IPS-11a (cell line): Measurements from ENCODE around the gene SST.

Experiments used
- H3K4me3 ChIP-seq: one replicate; pipeline ENCODE4 v1.5.1; 2013; ENCODE audit warnings: low read depth, low read length, control low read depth

The SST gene

DNA sequence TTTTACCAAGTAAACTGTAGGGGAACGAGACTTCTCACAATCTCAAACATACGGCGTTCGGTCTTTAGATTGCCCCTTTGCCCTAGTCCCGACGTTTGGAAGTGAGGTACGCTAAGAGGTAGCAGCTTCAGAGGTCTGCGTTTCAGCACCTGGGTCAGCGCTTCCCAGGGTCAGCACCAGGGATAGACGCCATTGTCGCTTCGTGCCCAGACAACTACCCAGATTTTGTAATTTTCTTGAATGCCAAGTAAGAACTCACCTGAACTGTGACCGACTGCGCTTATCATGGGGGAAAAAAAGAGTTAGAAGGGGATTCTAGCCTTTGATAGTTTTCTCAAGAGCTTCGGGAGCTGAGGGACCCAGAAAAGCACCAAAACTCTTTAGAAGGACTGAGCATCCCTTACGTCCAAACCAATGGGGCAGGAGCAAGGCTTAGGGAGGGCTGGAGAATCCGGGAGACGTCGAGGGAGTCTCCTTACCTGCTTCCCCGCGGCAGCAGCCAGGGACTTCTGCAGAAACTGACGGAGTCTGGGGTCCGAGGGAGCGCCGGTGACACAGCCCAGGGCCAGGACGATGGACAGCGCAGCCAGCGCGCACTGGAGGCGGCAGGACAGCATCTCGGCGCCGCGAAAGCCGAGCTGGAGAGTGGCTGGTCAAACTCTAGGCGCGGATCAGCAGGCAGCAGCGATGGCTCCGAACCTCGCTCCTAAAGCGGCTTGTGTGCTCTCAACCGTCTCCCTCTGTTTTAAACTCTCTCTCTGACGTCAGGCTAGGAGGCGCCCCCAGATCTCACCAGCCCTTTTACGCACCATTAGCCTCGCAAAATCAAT is at the start of gene SST:
TSS of gene SST (minus strand) at position 720 of the 830 bp plus-strand sequence. CDS start at position 617, 103 bp downstream.
- no peak within 1 kb of the TSS for H3K4me3 ChIP-seq

DNA sequence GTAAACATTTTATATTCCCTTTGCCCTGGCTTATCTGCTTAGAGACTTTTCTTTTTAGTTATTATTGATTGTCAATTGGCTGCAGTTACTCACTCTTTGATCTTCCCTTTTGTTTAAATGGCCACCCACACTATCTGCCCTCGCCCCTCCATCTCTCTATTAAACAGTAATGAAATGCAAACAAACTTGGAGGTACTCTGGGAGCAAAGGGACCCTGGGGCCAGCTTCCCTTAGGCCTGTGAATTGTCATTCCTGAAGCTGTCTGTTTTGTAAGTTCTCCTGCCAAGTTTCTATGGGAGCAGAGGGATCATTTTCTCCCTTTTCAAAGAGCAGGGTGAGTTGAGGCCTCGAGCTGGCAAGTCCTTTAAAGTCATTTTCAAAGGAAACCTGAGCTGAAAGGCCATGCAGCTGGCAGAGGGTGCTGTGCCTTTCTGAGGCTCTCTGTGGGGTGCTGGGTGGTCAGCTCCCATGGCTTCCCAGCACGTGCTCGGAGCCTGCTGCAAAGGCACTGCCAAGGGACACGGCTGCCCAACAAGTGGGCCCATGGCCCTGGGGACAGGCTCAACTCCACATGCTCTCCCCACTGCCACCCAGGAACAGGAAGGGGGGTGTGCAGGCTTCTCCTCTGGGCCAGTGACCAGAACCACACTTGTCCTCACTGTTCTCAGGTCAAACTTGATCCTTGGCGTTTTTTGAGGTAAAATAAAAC is 49.6 kb upstream of the SST start:
- H3K4me3 ChIP-seq = no peak overlapping the region

DNA sequence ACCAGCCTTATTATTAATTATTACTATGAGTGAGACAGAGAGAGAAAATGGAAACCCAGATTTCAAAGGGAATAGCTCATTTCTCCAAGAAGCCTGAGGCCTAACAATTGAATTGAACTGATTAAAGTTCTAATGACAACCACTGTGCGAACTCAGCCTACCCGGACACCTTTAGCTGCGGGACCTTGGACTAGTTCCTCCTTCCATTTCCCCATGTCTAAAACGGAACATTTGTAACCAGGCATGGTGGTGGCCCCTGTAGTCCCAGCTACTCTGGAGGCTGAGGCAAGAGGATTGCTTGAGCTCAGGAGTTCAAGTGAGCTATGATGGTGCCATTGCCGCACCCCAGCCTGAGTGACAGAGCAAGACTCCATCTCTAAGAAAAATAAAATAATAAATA is 48.6 kb upstream of the SST start:
- no peak overlapping the region for H3K4me3 ChIP-seq

DNA sequence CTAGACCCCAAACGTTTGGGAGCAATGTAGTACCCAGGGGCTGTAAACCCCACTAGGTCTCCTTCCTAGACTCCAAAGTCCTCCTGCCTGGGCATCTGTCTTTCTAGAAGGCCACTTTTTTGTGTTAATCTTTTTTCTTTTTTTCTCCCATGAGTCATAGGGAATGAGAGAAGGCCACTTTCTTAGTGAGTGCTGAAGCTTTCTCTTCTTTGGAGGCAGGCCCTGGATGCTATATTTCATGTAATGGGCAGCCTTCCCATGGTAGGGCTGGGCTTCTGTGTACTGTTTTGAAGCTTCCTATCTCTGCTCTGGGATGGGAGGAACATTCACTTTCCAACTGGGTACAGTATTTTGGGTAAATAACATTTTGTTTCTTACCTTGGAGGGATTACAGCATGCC is 47.4 kb upstream of the SST start:
- no peak overlapping the region for H3K4me3 ChIP-seq

DNA sequence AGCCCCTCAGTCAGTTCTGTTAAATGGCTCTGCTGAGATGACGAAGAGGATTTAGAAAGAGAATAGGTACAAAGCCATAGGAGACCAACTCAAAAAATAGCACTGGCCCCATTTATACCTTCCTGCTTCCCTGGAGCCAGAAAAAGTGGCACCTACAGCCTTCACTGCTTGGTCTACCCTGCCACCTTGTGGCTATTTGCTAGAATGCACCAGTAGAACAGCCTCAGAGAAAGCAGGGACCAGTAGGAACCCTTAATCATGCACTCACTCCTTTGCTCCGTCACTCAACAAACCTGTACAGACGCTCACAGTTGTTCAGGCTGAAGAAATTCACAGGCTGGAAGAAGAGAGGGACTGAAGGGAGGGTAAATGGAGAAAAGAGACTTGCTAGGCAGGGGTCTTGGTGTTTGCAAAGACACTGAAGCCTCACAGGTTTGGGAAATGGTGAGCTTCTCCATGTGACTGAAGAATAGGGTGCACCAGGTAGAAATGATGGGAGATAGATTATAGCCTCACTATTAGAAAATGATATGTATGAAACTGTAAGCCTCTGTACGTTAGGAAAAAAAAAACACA is 44.3 kb upstream of the SST start:
- no peak overlapping the region for H3K4me3 ChIP-seq

DNA sequence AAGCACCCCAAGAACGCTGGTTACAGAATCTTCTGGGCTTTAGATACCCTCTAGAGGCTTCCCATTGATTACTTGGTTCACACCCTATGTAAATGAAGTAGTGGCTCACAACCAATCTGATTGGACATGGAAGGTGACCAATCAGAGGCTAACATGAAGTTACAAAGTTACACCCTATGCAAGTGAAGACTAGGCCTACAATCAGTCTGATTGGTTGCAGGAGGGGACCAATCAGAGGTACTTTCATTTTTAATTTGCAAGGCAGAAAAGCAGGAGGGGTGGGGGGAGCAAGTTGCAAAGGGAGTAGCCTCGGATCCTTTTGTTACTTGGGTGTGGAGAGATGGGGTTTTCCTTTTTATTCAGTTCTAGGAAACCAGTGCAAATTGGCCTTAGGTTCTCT is 43.3 kb upstream of the SST start:
- no peak overlapping the region for H3K4me3 ChIP-seq

DNA sequence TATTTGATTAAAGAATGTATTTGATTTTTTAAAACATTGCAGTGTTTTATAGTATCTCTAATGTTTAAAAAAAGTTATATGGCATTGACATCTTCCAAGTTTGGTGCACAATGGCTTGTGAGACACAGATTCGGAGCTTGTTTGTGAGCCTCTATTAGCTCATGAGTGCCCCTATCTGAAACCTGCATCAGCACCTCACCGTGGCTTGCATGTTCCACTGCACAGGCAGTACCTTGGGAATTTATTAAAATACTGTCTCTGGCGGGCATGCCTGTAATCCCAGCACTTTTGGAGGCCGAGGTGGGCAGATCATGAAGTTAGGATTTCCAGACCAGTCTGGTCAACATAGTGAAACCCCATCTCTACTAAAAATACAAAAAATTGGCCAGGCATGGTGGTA is 39.0 kb upstream of the SST start:
- H3K4me3 ChIP-seq = no peak overlapping the region

DNA sequence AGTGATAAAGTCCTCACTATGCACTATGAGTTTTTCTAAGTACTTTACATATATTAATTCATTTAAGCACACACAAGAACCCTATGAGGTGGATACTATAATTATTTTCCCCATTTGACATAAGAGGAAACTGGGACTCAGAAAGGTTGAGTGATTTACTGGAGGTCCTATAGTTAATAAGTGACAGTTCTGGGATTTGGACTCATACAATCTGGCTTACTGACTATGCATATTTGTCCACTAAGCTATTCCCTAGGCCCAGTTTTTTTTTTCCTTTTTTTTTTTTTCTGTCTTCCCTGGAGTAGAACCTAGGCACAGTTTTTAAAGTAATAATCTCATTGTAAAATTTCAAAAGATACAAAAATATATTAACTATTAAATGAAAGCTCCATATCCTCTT is 38.5 kb upstream of the SST start:
- H3K4me3 ChIP-seq = no peak overlapping the region

DNA sequence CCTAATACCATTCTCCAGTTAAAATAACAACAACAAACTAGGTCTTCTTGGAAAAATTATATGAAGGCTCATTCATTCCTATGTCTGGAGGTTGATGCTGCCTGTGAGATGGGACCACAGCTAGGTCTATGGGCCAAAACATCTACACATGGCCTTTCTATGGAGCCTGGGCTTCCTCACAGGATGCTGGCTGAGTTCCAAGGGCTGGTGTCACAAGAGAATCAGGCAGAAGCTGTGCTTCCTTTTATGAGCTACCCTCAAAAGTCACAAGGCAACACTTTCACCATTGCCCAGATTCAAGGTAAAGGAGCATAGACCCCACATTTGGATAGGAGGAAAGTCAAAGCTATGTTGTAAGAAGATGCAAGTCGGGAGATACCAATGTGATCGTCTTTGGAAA is 36.8 kb upstream of the SST start:
- H3K4me3 ChIP-seq = no peak overlapping the region

DNA sequence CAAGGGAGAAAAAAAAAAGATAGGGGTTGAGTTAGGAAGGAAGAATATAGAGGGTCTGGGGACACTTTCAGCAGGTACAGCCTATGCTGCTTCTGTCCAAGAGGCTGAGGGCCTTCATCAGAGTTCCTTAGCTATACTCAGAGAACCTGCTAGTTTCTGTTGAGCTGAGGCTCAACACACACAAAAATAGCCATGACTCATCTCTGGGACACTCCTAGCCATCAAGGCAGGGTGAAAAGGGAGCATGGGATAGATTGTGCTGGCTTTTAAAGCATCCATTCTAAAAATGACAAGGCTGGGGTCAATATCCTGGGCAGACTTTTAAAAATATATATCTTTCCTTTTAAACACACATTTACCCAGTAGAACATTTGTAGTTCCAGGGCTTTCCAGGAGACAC is 35.0 kb upstream of the SST start:
- no peak overlapping the region for H3K4me3 ChIP-seq

DNA sequence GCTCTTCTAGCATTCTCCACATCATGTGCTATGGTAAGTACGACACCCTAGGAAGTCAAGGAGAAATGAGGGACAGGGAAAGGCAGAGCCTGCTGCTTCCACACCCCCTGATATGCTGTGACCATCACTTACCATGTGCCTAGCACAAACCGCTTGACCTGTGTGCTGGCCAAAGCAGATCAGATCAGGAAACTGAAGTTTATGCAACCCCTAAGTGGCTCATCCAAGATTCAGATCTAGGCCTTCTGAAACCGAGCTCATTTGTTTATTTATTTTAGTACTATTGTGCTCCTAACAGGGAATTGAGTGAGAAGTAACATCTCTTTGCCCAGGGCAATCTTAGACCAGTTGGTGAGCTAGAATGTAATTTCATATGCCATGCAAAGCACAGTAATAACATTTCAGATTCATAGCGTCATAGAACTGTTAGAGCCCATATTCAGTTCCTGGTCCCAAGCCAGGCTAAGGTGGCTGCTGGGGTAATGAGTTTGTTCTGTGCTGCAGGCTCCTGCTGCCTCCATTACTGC is 32.4 kb upstream of the SST start, which contains the start of gene RTP2:
TSS of gene RTP2 (minus strand) at position 51 of the 527 bp plus-strand sequence. CDS start 429 bp downstream, outside the sequence.
- H3K4me3 ChIP-seq = no peak within 1 kb of the TSS

DNA sequence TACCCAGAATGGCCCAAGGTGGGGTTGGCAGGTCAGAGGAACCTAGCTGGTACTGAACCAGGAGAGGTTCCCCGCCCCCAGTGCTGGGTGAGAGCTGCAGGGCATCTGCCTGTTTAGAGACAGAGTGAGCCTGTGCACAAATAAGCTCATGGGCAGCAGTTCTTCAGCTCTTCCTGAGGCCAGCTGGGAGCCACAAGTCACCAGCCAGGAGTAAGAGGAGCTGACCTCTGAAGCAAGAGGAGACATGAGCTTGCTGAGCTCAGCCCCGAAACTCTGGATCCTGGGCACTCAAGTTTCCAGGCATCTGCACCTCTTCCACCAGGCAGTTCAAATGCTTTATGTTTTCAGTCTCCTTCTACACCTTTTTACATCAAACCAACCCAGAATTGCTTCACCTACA is 30.1 kb upstream of the SST start:
- no peak overlapping the region for H3K4me3 ChIP-seq

DNA sequence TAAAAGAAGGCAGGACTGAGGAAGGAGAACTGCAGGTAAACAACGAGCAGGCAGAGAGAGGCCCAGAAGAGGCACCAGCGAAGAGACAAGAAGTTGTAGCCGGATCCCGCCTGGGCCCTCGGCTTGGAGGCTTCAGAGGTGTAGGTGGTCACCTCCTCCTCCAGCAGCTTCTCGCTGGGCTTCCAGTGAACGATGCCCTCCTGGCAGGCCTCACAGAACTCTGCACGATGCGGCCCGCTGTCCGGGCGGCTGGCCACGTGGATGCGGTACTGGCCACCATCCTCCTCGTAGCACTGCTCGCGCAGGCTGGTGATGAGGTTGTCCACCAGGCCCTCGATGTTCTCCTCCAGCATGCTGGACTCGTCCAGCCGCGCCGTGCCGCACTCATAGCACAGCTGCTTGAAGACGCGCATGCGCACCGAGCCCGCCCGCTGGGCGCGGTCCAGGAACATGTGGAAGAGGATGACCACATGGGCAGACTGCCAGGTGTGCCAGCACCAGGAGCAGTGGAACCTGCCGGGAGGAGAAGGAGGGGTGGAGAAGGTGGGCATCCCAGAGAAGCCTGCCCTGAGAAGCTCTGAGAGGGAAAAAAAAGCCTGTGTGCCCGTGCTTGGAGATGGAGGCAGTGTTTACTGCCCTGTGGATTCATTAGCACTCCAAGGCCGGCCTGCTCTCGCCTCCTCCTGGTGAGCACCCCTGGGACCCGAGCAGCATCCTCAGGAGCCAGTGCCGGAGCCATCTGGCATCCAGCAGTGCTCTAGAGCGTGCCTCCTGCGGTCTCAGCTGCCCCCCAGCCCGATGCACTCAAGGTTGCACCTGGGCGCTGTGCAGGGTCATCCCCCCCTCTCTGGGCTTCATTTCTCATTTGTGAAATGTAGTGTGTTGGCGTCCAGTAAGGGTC is 28.6 kb upstream of the SST start:
- H3K4me3 ChIP-seq = no peak overlapping the region

DNA sequence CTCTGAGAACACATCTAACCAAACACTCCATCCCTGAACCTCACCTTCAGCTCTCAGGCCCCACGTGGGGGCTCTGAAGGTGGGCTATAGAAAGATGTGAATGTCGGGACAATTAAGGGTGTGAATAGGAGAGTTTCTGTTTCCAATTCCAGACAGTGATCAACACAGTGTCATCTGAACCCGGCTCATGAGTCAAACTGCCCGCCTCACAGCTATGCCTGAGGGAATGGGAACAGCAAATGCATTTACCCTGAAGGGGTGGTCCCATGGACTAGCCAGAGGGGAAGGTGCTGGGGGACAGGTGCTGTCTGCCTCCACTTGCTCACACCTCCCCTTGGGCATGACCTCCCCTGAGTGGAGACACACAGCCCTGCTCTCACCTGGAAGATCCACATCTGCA is 25.8 kb upstream of the SST start:
- H3K4me3 ChIP-seq = no peak overlapping the region

DNA sequence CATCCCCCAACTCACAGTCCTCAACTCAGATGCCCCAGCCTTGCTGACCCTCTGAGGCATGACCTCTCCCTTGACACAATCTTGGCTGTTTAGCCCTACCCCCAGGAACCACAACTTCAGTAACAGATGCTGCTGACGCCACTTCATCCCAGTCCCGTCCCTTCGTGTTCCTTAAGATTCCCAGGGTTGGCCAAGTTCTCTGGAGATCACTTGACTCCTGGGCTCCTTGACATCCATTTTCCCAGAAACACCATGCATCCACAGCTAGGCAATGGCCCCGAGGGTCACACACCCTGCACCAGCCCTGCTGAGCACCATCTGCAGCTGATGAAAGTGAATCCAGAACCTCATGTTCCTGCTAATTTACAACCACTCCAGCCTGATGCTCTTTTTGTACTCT is 25.3 kb upstream of the SST start:
- no peak overlapping the region for H3K4me3 ChIP-seq

DNA sequence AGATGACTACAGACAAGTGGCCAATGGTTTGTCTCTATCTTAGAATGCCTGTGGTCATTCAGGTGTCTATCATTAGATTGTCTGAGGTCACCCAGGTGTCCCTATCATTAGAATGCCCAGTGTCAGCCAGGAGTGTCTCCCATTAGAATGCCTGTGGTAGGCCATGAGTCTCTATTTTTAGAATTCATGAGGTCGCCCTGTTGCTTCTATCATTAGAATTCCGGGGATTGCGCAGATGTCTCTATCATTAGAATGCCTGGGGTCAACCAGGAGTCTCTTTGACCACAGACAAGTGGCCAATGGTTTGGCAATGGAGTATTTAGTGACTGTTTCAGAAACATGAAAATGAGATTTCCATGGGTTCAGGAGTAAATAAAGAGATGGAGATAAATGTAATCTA is 24.6 kb upstream of the SST start:
- no peak overlapping the region for H3K4me3 ChIP-seq

DNA sequence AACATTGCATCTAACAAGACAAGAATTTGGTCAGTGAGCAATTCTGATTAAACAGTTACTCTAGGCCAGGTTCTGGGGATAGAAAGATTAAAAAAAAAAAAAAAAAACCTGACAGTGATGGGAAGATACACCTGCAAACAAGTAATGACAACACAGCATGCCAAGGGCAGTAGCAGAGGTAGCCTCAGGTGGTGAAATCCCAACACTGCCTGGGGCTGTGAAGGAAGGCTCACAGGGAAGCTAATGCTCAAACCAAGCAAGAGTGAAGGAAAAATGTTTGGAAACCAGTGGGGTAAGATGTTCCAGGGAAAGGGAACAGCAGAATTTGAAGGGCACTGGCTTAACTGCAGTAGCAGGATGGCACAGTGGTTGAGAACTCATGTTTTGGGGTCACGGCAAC is 23.2 kb upstream of the SST start:
- H3K4me3 ChIP-seq = no peak overlapping the region

DNA sequence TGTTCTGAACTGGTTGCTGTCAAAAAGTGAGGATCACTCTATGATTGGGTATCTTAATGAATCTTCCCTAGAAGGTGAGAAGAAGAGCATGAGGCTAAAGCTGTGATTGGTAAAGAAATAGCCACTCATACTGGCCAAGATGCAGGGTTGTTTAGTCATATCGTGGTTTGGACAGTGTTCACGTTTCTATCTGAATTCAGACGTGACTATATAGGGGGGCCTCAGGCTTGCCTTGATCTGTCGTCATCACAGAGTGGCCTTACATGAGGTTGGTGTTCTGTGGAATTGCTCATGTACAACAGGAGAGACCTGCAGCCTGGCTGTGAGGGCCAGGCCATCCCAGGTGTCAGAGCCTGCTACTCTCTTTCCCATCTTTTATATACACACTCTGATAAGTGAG is 19.8 kb upstream of the SST start:
- no peak overlapping the region for H3K4me3 ChIP-seq

DNA sequence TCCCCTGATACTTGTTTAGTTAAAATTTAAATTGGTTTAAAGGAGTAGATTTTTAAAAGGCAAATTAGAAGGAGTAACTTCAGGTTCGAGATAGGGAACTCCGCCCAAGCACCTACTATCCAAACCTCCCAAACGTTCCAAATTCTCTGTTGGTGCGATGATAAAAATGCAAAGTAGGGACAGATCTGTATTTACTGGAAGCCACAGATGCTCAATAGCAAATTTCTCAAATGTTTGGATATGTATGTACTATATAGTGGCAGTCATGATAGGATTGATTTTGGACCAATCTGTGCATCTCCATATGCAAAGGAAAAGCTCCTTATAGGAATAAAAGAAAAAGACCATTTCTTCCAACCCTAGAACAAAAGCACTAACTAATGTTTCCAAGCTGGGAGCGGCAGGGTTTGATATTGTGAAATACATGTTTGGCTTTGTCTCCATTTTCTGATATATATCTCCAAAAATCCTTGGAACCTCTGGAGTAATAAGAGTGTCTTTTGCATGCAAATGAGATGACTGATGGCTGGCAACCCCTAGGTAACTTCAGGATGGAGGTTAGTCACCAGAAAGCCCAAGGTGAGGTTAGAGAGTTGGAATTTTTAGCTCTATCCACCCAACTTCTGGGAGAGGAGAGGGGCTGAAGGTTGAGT is 16.6 kb upstream of the SST start:
- no peak overlapping the region for H3K4me3 ChIP-seq

DNA sequence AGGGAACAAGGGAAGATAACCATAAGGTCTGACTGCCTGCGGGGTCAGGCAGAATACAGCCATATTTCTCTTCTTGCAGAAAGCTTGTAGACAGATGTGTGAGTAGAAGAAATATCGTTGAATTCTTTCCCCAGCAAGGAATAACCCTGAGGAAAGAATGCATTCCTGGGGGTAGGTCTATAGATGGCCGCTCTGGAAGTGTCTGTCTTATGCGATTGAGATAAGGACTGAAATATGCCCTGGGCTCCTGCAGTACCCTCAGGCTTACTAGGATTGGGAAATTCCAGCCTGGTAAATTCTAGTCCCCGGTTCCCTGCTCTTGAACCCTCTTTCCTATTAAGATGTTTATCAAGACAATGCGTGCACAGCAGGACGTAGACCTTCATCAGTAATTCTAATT is 15.8 kb upstream of the SST start:
- H3K4me3 ChIP-seq = no peak overlapping the region
